ENCODE results near the gene BSPRY.

BSPRY gene

GRCh38 chr9:113349445-113350094 lies at the start of gene BSPRY:
Gene BSPRY (plus strand): TSS chr9:113349541. CDS start chr9:113349580, 39 bp downstream.
- DNase-seq = no peak

- DNase-seq = peak; percentile 44
Observed at GRCh38 chr9:113299800-113300292, 49.5 kb upstream of the BSPRY start.

- DNase-seq = no peak
Observed at GRCh38 chr9:113301548-113301947, 47.8 kb upstream of the BSPRY start.

- no peak for DNase-seq
Observed at GRCh38 chr9:113302792-113303418, 46.4 kb upstream of the BSPRY start, which contains the start of gene RNF183. Gene RNF183 (minus strand): TSS chr9:113303376. CDS start chr9:113298184, 5,192 bp downstream.

- no peak for DNase-seq
Observed at GRCh38 chr9:113306566-113306965, 42.8 kb upstream of the BSPRY start.

GRCh38 chr9:113307396-113307975 lies 41.9 kb upstream of the BSPRY start:
- no peak for DNase-seq

GRCh38 chr9:113309204-113309813 lies 40.0 kb upstream of the BSPRY start:
- no peak for DNase-seq

- DNase-seq = no peak
Observed at GRCh38 chr9:113310538-113310937, 38.8 kb upstream of the BSPRY start.

- no peak for DNase-seq
Observed at GRCh38 chr9:113311961-113312360, 37.4 kb upstream of the BSPRY start.

GRCh38 chr9:113313261-113313660 lies 36.1 kb upstream of the BSPRY start:
- no peak for DNase-seq

- DNase-seq = no peak
Observed at GRCh38 chr9:113315231-113315630, 34.1 kb upstream of the BSPRY start.

- no peak for DNase-seq
Observed at GRCh38 chr9:113316030-113316429, 33.3 kb upstream of the BSPRY start.

- no peak for DNase-seq
Observed at GRCh38 chr9:113317777-113318176, 31.6 kb upstream of the BSPRY start.

GRCh38 chr9:113319054-113319453 lies 30.3 kb upstream of the BSPRY start:
- DNase-seq = no peak

- DNase-seq = no peak
Observed at GRCh38 chr9:113320051-113320450, 29.3 kb upstream of the BSPRY start.

GRCh38 chr9:113322671-113323070 lies 26.7 kb upstream of the BSPRY start:
- DNase-seq = no peak

GRCh38 chr9:113326230-113326629 lies 23.1 kb upstream of the BSPRY start:
- no peak for DNase-seq

- no peak for DNase-seq
Observed at GRCh38 chr9:113328045-113328782, 21.1 kb upstream of the BSPRY start.

- DNase-seq = no peak
Observed at GRCh38 chr9:113331780-113332179, 17.6 kb upstream of the BSPRY start.

GRCh38 chr9:113337714-113338113 lies 11.6 kb upstream of the BSPRY start:
- DNase-seq = no peak

GRCh38 chr9:113340011-113340699 lies 9.2 kb upstream of the BSPRY start, which contains the start of gene WDR31:
Gene WDR31 (minus strand): TSS chr9:113340275. CDS start chr9:113332022, 8,253 bp downstream.
- peak; percentile 80 for DNase-seq
